Activated effector memory CD4-positive, alpha-beta T cell treated with Interleukin-2 at 50 U/mL for 16 hours (primary cell): ENCODE data around the gene COMMD6.

Source experiments
- DNase-seq: peaks from one replicate; pipeline ENCODE4 v3.0.0-alpha.2; 2020

The COMMD6 gene

DNA sequence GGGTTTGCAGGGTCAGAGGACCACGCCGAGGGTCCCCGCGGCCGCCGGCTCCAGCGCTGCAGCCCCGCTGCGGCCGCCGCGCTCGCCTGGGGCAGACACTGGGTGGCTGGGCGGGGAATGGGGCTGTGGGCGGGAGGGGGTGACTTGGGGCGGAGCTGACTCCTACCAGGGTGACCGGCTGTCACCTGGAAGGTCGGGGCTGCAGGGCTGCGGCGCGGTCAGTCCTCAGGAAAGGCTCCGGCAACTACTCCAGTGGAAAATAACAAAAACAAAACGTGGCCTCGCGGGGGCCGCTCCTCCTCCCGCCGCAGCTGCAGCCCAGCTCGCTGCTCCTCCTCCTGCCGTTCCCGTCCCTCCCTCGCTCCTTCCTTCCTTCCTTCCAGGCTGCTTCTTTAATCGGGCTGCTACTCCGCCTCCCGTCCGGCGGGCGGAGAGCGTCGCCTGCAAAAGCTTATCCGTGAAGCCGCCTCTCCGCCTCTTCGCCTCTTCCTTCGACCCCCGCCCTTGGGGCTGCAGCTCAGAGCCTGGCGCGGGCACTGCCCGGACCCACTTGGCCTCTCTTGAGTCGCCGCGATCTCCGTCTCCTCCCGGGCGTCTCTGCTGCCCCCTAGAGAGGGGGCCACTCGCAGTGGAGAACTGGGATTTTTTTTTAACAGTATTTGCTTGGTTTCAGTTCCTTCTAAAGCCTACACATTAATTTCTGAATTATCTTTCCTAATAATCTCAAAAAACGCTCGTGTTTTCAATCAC is 55.4 kb downstream of the COMMD6 start, which contains the start of gene TBC1D4:
TBC1D4 (minus strand) TSS at position 100 of the 750 bp plus-strand sequence. CDS start 402 bp downstream, outside the sequence.
- peak; percentile 22 for DNase-seq

DNA sequence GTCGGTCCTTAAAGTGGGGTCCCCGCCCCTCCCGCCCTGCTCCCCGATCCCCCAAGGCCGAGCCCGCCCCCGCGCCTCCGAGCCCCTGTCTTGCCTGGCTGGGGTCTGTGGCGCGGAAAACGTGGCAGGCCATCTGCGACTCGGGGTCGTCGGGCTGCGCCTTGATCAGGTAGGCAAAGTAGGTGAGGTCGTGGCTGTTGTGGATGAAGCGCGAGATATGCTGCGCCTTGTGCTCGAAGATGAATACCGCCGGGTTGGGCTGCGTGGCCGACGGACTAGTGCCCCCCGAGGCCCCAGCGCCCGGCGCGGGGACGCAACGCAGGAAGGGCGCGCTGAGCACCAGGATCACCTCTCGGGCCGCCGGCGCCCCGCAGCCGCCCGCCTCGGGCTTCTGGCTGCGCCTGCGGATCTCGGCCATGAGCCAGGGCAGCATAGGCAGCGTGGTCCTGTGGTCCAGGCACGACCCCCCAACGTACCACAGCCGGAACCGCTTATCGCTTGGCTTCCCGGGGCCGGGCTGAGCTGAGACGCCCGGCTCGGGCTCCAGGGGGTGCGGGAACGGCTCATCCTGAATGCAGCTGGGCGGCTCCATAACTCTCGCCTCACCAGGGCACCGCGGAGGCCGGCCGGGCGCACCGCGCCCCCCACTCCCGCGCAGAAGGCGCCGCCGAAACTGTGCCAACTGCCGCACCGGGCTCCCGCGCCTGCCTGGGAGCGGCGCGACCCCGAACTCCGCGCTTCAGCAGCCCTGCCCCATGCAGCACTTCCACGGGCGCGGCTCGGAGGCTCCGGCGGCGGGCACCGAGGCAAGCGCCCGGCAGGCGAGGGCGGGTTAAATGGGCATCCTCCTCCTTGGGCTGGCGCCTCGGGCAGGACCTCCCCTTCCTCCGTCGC is 56.2 kb downstream of the COMMD6 start:
- peak; percentile 1 for DNase-seq

DNA sequence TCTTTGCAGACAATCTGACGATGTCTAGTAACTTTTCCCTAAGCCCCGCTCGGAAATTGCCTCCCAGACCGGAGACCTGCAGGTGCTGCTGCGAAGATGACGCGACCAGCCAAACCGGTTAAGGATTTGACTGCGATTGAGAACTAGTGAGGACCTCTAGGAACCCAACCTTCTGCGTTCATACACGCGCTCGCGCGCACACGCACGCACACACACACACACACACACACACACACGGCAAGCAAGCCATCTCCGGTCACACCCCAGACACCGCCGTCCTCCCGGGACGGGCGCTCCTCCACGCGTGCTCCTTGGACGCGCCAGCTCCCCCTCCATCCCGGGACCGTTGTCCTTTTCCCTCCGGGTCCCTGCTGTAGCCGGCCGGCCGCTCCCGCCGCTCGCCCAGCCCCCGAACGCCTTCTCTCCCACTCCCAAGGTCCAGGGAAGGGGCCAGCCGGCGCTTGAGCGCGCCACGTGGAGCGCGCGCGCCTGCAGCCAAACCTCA is 56.9 kb downstream of the COMMD6 start:
- no peak for DNase-seq

DNA sequence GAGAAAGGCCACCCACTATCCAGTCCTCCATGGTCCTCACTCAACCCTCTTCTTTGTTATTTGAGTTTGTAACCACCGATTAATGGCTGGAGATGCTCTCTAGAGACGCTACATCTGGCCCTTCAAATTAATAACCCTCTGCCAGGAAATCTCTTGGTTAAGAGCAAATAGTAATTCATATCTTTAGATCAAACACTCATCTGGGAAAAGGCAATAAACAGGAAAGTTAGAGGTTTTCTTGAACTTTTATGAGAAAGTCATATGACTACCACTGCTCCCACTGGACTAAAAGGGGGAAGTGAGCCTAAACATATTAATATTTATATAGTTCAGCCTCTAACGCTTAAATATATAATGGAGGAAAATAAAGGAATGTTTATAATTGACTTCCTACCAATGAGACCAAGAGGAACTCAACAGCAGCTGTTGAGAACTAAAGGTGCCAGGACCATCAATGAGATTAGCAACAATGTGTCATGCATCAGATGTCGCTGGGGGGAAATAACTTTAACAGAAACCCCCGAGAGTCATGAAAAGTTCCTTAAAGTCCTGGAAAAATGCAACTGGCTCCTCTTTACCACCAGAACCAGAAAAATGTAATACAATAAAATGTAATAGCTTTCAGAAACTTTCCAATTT is 58.4 kb downstream of the COMMD6 start:
- DNase-seq, result no peak

DNA sequence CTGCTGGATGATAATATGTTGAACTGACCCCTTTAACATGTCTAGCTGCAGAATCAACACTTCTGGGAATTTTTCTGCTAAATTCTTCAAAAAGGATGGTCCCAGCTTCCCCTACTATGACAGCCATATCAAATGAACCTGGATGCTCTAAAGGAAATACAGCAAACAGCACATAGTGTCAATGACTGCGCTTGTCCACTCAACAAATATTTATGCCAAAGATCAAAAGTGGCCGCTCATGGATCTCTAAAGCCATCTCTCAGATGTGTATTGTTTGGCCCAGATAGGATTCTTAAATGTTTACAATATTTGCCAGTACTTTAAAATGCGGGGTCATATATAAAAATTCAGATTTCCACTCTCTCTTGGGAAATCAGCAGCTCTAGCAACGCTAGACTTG is 59.0 kb downstream of the COMMD6 start:
- DNase-seq, result no peak
